HG03175 (cell line): Measurements from ENCODE around the gene MIER1.
"Not testable (repeated sequence)": the region's sequence is repeated elsewhere in the genome, so short reads cannot be mapped to it uniquely, and the experiment has no call there.

Source experiments
- ATAC-seq: cut with Tn5 transposase; IDR thresholded peaks from one replicate; pipeline ENCODE4 v1.9.1; 2021; ENCODE audit warnings: mild to moderate bottlenecking, moderate library complexity; ENCODE audit not compliant: unreplicated experiment

MIER1 gene

GRCh38 chr1:66937529-66938234 is 12.9 kb downstream of the MIER1 start:
- ATAC-seq = no peak

- no peak for ATAC-seq
Observed at GRCh38 chr1:66938613-66939012, 13.8 kb downstream of the MIER1 start.

GRCh38 chr1:66940981-66941380 is 16.2 kb downstream of the MIER1 start:
- no peak for ATAC-seq

GRCh38 chr1:66943361-66943969 is 18.7 kb downstream of the MIER1 start:
- no peak for ATAC-seq

GRCh38 chr1:66944330-66945274 is 19.8 kb downstream of the MIER1 start:
- ATAC-seq = no peak

GRCh38 chr1:66945316-66945715 is 20.5 kb downstream of the MIER1 start:
- ATAC-seq = no peak

- no peak for ATAC-seq
Observed at GRCh38 chr1:66947267-66947666, 22.5 kb downstream of the MIER1 start.

GRCh38 chr1:66951513-66951912 is 26.7 kb downstream of the MIER1 start:
- no peak for ATAC-seq

- peak; percentile 75 for ATAC-seq
Observed at GRCh38 chr1:66954208-66954607, 29.4 kb downstream of the MIER1 start.

GRCh38 chr1:66957938-66958337 is 33.1 kb downstream of the MIER1 start:
- ATAC-seq = no peak

- ATAC-seq = not testable (repeated sequence)
Observed at GRCh38 chr1:66966188-66966873, 41.5 kb downstream of the MIER1 start.

- no peak for ATAC-seq
Observed at GRCh38 chr1:66968574-66968973, 43.8 kb downstream of the MIER1 start.

GRCh38 chr1:66978201-66978600 is 53.4 kb downstream of the MIER1 start:
- no peak for ATAC-seq

- ATAC-seq = not testable (repeated sequence)
Observed at GRCh38 chr1:66979621-66980020, 54.8 kb downstream of the MIER1 start.

- no peak for ATAC-seq
Observed at GRCh38 chr1:66980745-66981367, 56.1 kb downstream of the MIER1 start.

- no peak for ATAC-seq
Observed at GRCh38 chr1:66981679-66982078, 56.9 kb downstream of the MIER1 start.

- ATAC-seq = peak; percentile 64
Observed at GRCh38 chr1:66982561-66983260, 57.9 kb downstream of the MIER1 start.

- peak; percentile 86 for ATAC-seq
Observed at GRCh38 chr1:66984491-66984890, 59.7 kb downstream of the MIER1 start.

GRCh38 chr1:66985835-66986234 is 61.0 kb downstream of the MIER1 start:
- no peak for ATAC-seq

GRCh38 chr1:66993076-66993475 is 68.3 kb downstream of the MIER1 start:
- ATAC-seq = no peak
